ENCODE measurements around the gene RBSN.

RBSN gene

GRCh38 chr3:15107075-15107947 lies 8.4 kb upstream of the RBSN start:
- CTCF ChIA-PET, result interaction anchor here (0.6 to 3.1 kb wide), 25 partner anchors 11 to 913 kb away, joined by 3 to 36 read pairs (median 4); no protein-coding TSS in a partner anchor

GRCh38 chr3:15102836-15103235 lies 3.9 kb upstream of the RBSN start:
- CTCF ChIA-PET, result interaction anchor here (0.6 to 1.0 kb wide), 6 partner anchors 11 to 218 kb away, joined by 3 to 5 read pairs (median 4); no protein-coding TSS in a partner anchor

More at GRCh38 chr3:15107075-15107947, 8.4 kb upstream of the RBSN start:
- H3K4me3 ChIP-seq (ENCODE audit: low read depth, low read length), result no peak overlapping the region
- no peak overlapping the region for H3K27ac ChIP-seq (ENCODE audit: extremely low read depth, low read depth, low read length)
- H3K36me3 ChIP-seq (ENCODE audit: control insufficient read depth in 2 of 2, insufficient read depth in 1 of 2, low read length in 2 of 2), result no peaks in the 10 kb centered on the region
- no peaks in the 10 kb centered on the region for H3K4me1 ChIP-seq (ENCODE audit: control insufficient read depth, insufficient read depth, low read length)
- POLR2A ChIA-PET, result interaction anchor here (0.8 kb wide), 1 partner anchor 8 kb away, joined by 3 read pairs; the partner anchor contains the start of gene RBSN
- TF ChIP-seq, protein P1, sequence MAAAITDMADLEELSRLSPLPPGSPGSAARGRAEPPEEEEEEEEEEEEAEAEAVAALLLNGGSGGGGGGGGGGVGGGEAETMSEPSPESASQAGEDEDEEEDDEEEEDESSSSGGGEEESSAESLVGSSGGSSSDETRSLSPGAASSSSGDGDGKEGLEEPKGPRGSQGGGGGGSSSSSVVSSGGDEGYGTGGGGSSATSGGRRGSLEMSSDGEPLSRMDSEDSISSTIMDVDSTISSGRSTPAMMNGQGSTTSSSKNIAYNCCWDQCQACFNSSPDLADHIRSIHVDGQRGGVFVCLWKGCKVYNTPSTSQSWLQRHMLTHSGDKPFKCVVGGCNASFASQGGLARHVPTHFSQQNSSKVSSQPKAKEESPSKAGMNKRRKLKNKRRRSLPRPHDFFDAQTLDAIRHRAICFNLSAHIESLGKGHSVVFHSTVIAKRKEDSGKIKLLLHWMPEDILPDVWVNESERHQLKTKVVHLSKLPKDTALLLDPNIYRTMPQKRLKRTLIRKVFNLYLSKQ (tag by site-specific recombination; IDR thresholded peaks at IDR 0.05; ENCODE audit: borderline replicate concordance), result no peak
- no peak for TF ChIP-seq ZNF223 (tag by site-specific recombination; IDR thresholded peaks at IDR 0.05)
- TF ChIP-seq ZNF175 (tag by site-specific recombination; IDR thresholded peaks at IDR 0.05), result no peak
- no peak for TF ChIP-seq ZBTB7A (tag by site-specific recombination; IDR thresholded peaks at IDR 0.05; ENCODE audit: low read depth)
- TF ChIP-seq ZIC2 (tag by site-specific recombination; IDR thresholded peaks at IDR 0.05), result no peak
- TF ChIP-seq GLI4 (tag by site-specific recombination; IDR thresholded peaks at IDR 0.05), result no peak
- no peak for TF ChIP-seq ZNF654 (tag by site-specific recombination; IDR thresholded peaks at IDR 0.05; ENCODE audit: low read depth)
- no peak for TF ChIP-seq SP2 (tag by site-specific recombination; IDR thresholded peaks at IDR 0.05)
- no peak for TF ChIP-seq ZXDB (tag by site-specific recombination; IDR thresholded peaks at IDR 0.05)
- H3K9me3 ChIP-seq (ENCODE audit: control insufficient read depth, insufficient read depth, low read depth, low read length), result no peaks in the 10 kb centered on the region

DNA sequence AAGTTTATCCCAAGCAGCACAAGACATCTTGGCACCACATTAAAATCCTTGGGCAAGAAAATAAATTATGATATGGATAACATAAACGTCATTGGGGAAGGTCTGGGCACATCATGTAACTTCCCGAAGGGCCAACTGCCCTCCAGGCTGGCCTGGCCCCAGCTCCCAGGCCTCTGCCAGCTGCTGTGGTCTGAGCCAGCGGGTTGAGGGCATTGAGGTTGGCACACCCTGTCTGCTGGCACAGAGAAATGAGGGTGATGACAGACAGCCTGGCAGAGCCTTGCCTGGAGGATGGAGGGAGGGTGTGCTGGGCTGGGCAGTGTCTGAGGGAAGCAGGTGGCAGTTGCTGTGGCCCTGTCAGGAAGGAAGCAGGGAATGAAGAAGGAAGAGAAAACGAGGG lies 3.3 kb upstream of the RBSN start:
- CTCF ChIA-PET, result interaction anchor here (0.6 to 1.0 kb wide), 4 partner anchors 11 to 142 kb away, joined by 3 to 5 read pairs (median 4); no protein-coding TSS in a partner anchor
- Histone ChIP-seq H3K36me3 (ENCODE audit: control insufficient read depth in 2 of 2, insufficient read depth in 1 of 2, low read length in 2 of 2) (no peaks in the 10 kb centered on the region; a peak in 1 of 3 replicates), H3K4me1 (ENCODE audit: control insufficient read depth, insufficient read depth, low read length) (peaks cover 4% of the 10 kb centered on the region; the same call in 1 of the 2 replicates), H3K27ac (ENCODE audit: extremely low read depth, low read depth, low read length) (no peak overlapping the region), H3K4me3 (ENCODE audit: low read depth, low read length) (no peak overlapping the region), H3K9me3 (ENCODE audit: control insufficient read depth, insufficient read depth, low read depth, low read length) (no peaks in the 10 kb centered on the region)
- POLR2A ChIA-PET, result no interaction called here
- TF ChIP-seq ZNF37A (tag by site-specific recombination; IDR thresholded peaks at IDR 0.05) (no peak), ZFP41 (tag by site-specific recombination; IDR thresholded peaks at IDR 0.05; ENCODE audit: borderline replicate concordance) (no peak), GFI1B (tag by site-specific recombination; IDR thresholded peaks at IDR 0.05) (no peak), ZNF623 (tag by site-specific recombination; IDR thresholded peaks at IDR 0.05) (no peak), ZNF366 (tag by site-specific recombination; conservative IDR thresholded peaks at IDR 0.05) (no peak), ZNF423 (tag by site-specific recombination; IDR thresholded peaks at IDR 0.05) (no peak)
- TF ChIP-seq, protein P2, sequence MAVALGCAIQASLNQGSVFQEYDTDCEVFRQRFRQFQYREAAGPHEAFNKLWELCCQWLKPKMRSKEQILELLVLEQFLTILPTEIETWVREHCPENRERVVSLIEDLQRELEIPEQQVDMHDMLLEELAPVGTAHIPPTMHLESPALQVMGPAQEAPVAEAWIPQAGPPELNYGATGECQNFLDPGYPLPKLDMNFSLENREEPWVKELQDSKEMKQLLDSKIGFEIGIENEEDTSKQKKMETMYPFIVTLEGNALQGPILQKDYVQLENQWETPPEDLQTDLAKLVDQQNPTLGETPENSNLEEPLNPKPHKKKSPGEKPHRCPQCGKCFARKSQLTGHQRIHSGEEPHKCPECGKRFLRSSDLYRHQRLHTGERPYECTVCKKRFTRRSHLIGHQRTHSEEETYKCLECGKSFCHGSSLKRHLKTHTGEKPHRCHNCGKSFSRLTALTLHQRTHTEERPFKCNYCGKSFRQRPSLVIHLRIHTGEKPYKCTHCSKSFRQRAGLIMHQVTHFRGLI (tag by site-specific recombination; IDR thresholded peaks at IDR 0.05), result no peak

More at GRCh38 chr3:15102836-15103235, 3.9 kb upstream of the RBSN start:
- TF ChIP-seq HOXC10 (CRISPR knock-in tag; IDR thresholded peaks at IDR 0.05) (no peak), ZNF175 (tag by site-specific recombination; IDR thresholded peaks at IDR 0.05) (no peak), ZNF112 (tag by site-specific recombination; IDR thresholded peaks at IDR 0.05) (no peak), HOXD13 (CRISPR knock-in tag; IDR thresholded peaks at IDR 0.05; ENCODE audit: borderline replicate concordance) (no peak), ZNF610 (tag by site-specific recombination; IDR thresholded peaks at IDR 0.05; ENCODE audit: borderline replicate concordance) (no peak), ZNF670 (tag by site-specific recombination; IDR thresholded peaks at IDR 0.05; ENCODE audit: low read depth) (no peak), ZNF248 (tag by site-specific recombination; IDR thresholded peaks at IDR 0.05) (no peak), ZNF404 (tag by site-specific recombination; IDR thresholded peaks at IDR 0.05) (no peak), ZNF292 (tag by site-specific recombination; IDR thresholded peaks at IDR 0.05; ENCODE audit: borderline replicate concordance, low read depth) (no peak)
- TF ChIP-seq, protein P3, sequence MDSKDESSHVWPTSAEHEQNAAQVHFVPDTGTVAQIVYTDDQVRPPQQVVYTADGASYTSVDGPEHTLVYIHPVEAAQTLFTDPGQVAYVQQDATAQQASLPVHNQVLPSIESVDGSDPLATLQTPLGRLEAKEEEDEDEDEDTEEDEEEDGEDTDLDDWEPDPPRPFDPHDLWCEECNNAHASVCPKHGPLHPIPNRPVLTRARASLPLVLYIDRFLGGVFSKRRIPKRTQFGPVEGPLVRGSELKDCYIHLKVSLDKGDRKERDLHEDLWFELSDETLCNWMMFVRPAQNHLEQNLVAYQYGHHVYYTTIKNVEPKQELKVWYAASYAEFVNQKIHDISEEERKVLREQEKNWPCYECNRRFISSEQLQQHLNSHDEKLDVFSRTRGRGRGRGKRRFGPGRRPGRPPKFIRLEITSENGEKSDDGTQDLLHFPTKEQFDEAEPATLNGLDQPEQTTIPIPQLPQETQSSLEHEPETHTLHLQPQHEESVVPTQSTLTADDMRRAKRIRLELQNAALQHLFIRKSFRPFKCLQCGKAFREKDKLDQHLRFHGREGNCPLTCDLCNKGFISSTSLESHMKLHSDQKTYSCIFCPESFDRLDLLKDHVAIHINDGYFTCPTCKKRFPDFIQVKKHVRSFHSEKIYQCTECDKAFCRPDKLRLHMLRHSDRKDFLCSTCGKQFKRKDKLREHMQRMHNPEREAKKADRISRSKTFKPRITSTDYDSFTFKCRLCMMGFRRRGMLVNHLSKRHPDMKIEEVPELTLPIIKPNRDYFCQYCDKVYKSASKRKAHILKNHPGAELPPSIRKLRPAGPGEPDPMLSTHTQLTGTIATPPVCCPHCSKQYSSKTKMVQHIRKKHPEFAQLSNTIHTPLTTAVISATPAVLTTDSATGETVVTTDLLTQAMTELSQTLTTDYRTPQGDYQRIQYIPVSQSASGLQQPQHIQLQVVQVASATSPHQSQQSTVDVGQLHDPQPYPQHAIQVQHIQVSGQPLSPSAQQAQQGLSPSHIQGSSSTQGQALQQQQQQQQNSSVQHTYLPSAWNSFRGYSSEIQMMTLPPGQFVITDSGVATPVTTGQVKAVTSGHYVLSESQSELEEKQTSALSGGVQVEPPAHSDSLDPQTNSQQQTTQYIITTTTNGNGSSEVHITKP (tag by site-specific recombination; IDR thresholded peaks at IDR 0.05), result no peak
- Histone ChIP-seq H3K27ac (ENCODE audit: extremely low read depth, low read depth, low read length) (no peak overlapping the region), H3K4me3 (ENCODE audit: low read depth, low read length) (no peak overlapping the region), H3K9me3 (ENCODE audit: control insufficient read depth, insufficient read depth, low read depth, low read length) (no peaks in the 10 kb centered on the region), H3K36me3 (ENCODE audit: control insufficient read depth in 2 of 2, insufficient read depth in 1 of 2, low read length in 2 of 2) (no peaks in the 10 kb centered on the region), H3K4me1 (ENCODE audit: control insufficient read depth, insufficient read depth, low read length) (peaks cover 1% of the 10 kb centered on the region; the same call in 1 of the 2 replicates)
- POLR2A ChIA-PET, result no interaction called here

Data from HEK293 (cell line).